GM12892 (cell line): ENCODE measurements around the gene UGT1A8.

Experiments
- POLR2A ChIP-seq: IDR thresholded peaks from 2 replicates; pipeline ENCODE4 v1.6.1; 2011; ENCODE audit warnings: low read depth, low read length, control low read depth
- POLR2AphosphoS5 ChIP-seq: IDR thresholded peaks from 2 replicates; pipeline ENCODE4 v1.6.1; 2011; ENCODE audit warnings: low read depth, low read length, control low read depth

- TF ChIP-seq POLR2A (no peak), POLR2AphosphoS5 (no peak)
Measured at GRCh38 chr2:233593201-233593600, 24.2 kb upstream of the UGT1A8 start.
